Fibroblast of lung (primary cell): Measurements from ENCODE around the gene ANKRD44.

Experiments used
- CTCF ChIP-seq, 2 donors: IDR thresholded peaks in 1 of 2; conservative IDR thresholded peaks in 1 of 2; 1 replicate in 1 of 2; 2 replicates in 1 of 2; pipeline ENCODE4 v1.5.1; 2011 to 2012; ENCODE audit warnings: low read length in 2 of 2, control low read depth in 1 of 2, inconsistent platforms in 1 of 2, low read depth in 1 of 2, mild to moderate bottlenecking in 1 of 2
- EZH2 ChIP-seq: IDR thresholded peaks from 2 replicates; pipeline ENCODE4 v1.5.1; 2012; ENCODE audit warnings: low read length, control low read depth, mild to moderate bottlenecking; ENCODE audit errors: missing control alignments

- TF ChIP-seq CTCF (conservative IDR thresholded peaks at IDR 0.05 in 1 of 2, IDR thresholded peaks at IDR 0.05 in 1 of 2; ENCODE audit: low read depth in 1 of 2, low read length in 2 of 2), result no peak
- no peak for TF ChIP-seq EZH2
Measured at GRCh38 chr2:197121255-197121654, 189.3 kb downstream of the ANKRD44 start.
